GM06990 (cell line): ENCODE data around the gene ATP6V0B.

Experiments
- DNase-seq: peaks from one replicate; pipeline ENCODE4 v3.0.0-alpha.2; 2011; ENCODE audit not compliant: insufficient read length; ENCODE audit errors: extremely low read depth
- H3K27me3 ChIP-seq: replicated peaks from 2 replicates; pipeline ENCODE4 v1.6.0; 2011; ENCODE audit warnings: low read length; ENCODE audit not compliant: control insufficient read depth, insufficient read depth
- H3K36me3 ChIP-seq: 2 replicates; pipeline ENCODE4 v1.5.1; 2011; ENCODE audit warnings: low read length; ENCODE audit not compliant: control insufficient read depth, insufficient read depth
- H3K4me3 ChIP-seq: replicated peaks from 2 replicates; pipeline ENCODE4 v1.5.1; 2011; ENCODE audit warnings: low read depth, mild to moderate bottlenecking, control low read depth, low read length
- CTCF ChIP-seq: IDR thresholded peaks from 2 replicates; pipeline ENCODE4 v1.5.1; 2011; ENCODE audit warnings: low read length, control low read depth, mild to moderate bottlenecking, inconsistent platforms; ENCODE audit not compliant: insufficient read depth, poor library complexity, severe bottlenecking

The ATP6V0B gene

DNA sequence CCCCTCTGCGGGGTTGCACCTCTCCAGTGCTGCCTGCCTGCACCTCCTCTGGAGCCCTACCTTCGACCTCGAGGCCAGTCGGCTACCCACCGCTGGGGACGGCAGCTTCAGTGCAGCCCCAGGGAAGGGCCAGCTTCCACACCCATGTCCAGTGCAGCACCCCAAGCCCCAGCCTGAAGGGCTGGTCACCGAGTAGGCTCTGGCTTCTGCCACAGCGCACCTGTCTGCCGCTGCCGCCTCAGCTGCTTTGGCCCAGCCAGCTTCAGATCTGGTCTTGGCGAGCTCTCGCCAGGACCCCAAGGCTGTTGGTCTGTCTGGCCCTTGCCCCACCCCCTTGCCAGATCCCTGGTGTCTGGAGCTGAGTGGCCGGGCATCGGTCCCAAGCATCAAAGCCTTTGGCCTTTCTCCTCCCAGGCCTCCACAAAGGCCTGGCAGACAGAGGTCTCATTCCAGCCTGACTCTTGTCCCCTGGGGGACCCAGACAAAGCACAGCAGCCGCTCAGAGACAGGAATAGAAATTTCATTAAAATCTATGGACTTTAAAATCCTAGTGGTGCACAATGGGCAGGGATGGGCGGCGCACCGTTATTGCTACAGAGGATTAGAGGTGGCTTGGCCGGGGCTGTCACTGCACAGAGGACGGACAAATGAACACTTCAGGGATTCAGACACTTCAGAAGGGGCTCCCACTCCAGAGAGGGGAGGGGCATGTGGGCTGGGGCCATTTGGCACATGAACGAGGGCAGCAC is 21.4 kb downstream of the ATP6V0B start:
- no peaks in the 10 kb centered on the region for H3K27me3 ChIP-seq
- no peak overlapping the region for H3K4me3 ChIP-seq
- DNase-seq = no peak
- no peaks in the 10 kb centered on the region for H3K36me3 ChIP-seq
- TF ChIP-seq CTCF = no peak

DNA sequence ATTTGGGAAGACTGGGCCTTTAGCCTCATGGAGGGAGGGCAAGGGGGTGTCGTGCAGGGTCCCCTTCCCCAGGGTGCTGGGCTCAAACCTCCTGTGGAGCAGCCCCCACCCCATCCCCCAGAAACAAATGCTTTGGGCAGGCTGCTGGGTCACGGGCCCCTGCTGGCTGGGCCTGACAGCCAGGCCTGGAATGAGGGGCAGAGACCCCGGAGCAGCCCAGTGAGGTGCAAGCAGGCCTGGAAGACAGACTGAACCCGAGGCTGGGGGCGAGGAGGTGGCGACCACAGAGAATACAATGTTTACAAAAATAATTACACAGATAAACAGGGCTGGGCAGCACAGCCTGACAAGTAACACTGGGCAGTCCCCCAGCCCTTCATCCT is 22.0 kb downstream of the ATP6V0B start:
- Histone ChIP-seq H3K27me3 (no peaks in the 10 kb centered on the region), H3K36me3 (no peaks in the 10 kb centered on the region), H3K4me3 (no peak overlapping the region)
- DNase-seq = no peak
- TF ChIP-seq CTCF = no peak

DNA sequence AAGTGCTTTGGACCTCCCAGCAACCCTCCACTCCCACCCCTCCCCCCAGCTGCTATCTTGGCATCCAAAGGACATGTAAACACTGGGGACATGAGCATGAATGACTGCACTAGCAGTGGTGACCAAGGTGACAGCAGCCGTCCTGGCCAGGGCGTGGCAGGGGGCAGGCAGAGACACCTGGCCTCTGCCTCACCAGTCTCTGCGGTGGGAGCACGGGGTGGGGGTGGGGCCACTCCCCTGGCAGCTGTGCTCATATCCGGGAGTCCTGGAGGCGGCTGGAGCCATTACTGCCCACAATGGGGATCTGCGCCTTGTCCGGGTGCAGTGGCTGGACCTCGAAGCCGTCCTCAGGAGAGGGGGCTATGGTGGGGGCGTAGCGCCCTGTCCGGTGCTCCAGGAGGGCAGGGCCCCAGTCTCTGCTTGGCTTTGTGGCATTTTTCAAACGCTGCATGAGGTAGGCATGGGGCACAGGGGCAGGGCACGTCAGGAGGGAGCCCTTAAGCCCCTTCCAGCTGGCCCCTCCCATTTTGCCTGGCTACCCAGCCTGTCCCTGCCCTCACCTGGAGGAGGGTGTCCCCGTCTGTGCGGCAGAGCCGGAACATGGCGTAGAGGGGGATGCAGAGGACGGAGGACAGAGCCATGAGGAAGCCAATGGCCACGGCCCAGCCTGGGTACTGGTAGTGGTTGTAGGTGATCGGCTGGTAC is 22.7 kb downstream of the ATP6V0B start:
- no peak overlapping the region for H3K4me3 ChIP-seq
- H3K27me3 ChIP-seq = no peaks in the 10 kb centered on the region
- no peaks in the 10 kb centered on the region for H3K36me3 ChIP-seq
- no peak for TF ChIP-seq CTCF
- no peak for DNase-seq

DNA sequence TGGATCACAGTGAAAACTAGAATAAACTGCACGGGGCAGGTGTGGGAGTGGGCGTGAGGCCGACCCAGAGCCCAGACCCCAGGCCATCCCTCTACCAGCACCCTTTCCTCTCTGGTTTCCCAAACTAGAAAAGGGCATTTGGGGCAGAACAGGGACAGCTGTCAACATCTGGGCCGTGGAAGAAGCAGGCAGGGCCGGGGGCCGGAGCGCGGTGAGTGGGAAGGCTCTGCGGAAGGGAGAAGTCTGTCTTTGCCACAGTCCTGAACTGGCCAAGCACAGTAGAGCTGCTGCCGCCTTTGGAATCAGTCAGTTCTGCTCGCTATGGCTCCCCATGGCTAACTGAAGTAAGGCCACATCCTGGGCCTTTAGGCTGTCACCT is 23.2 kb downstream of the ATP6V0B start:
- no peaks in the 10 kb centered on the region for H3K36me3 ChIP-seq
- DNase-seq = no peak
- H3K27me3 ChIP-seq = no peaks in the 10 kb centered on the region
- H3K4me3 ChIP-seq = no peak overlapping the region
- no peak for TF ChIP-seq CTCF

DNA sequence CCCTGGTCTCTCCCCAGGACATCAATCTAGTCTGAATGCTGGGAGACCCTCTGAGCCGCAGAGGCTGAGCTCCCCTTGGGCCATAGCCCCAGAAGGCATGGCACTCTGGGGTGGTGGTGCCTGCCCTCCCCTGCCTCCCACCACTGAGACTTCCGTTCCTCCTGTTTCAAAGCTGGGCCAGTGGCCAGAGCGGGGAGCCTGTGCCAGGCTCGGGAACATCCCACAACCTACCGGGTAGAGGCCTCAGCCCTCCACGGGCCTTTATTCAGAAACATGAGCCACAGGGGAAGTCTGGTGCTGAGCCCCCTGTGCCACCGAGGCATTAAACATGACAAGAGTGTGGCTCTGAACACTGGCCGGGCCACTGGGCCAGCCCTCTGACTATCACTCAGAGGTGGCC is 24.7 kb downstream of the ATP6V0B start:
- Histone ChIP-seq H3K36me3 (no peaks in the 10 kb centered on the region), H3K4me3 (no peak overlapping the region), H3K27me3 (no peaks in the 10 kb centered on the region)
- no peak for DNase-seq
- TF ChIP-seq CTCF = no peak
